ENCODE data around the gene PRR20G. TPM values are rescaled to one million over a fixed set of nuclear protein-coding genes. Genes with fewer than 3 reads are reported as not detected.

Gene PRR20G
- polyA plus RNA-seq, 3 donors = not detected

DNA sequence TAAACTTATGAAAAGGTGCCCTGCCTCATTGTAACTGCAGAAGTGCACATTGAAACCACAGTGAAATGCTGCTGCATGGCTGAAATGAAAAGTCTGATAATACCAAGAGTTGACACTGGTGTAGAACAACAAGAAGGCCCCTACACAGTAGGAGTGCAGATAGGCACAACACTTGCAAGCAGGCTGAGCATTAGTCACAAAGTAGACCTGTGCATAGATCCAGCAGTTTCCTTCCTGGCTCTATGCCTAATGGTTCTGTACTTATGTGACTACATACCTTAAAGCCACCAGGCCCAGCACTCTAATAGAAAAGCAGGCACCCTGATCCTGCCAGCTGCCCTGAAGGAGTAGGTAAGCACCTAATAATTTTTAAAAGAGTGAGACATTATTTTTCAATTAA, 53.1 kb downstream of the PRR20G start:
- H3K27me3 ChIP-seq (ENCODE audit: control insufficient read depth in 2 of 2, insufficient read depth in 2 of 2, low read length in 2 of 2) = no peaks in the 10 kb centered on the region
- H3K36me3 Mint-ChIP-seq = no peaks in the 10 kb centered on the region
- H3K27ac ChIP-seq (ENCODE audit: low read depth in 1 of 2, low read length in 2 of 2) = no peak overlapping the region
- H3K4me2 ChIP-seq (replicated peaks; ENCODE audit: extremely low read depth, low read length, poor library complexity, severe bottlenecking) = no peak overlapping the region
- H3K9ac ChIP-seq (ENCODE audit: insufficient read depth, low read length, poor library complexity, severe bottlenecking) = no peak overlapping the region
- H3K79me2 ChIP-seq (ENCODE audit: insufficient read depth, low read length) = no peaks in the 10 kb centered on the region
- H3K36me3 ChIP-seq (replicated peaks in 1 of 2; ENCODE audit: control insufficient read depth in 1 of 2, insufficient read depth in 2 of 2, low read length in 2 of 2) = no peaks in the 10 kb centered on the region
- no peak overlapping the region for H3K4me3 ChIP-seq (replicated peaks in 1 of 3; ENCODE audit: low read depth in 2 of 3, low read length in 3 of 3)
- H2AFZ ChIP-seq (ENCODE audit: insufficient read depth, low read depth, low read length, poor library complexity, severe bottlenecking) = no peak overlapping the region
- no peak overlapping the region for H3K4me3 Mint-ChIP-seq
- no peaks in the 10 kb centered on the region for H4K20me1 ChIP-seq (ENCODE audit: insufficient read depth, low read length)
- H3K9me3 ChIP-seq (replicated peaks in 1 of 2; ENCODE audit: control insufficient read depth in 1 of 2, insufficient read depth in 1 of 2, low read length in 2 of 2) = no peaks in the 10 kb centered on the region
- peaks cover 2 to 5% (median 2%) of the 10 kb centered on the region in 3 donors for H3K27me3 Mint-ChIP-seq (ENCODE audit: low read depth in 3 of 3)
- TF ChIP-seq, protein P1, sequence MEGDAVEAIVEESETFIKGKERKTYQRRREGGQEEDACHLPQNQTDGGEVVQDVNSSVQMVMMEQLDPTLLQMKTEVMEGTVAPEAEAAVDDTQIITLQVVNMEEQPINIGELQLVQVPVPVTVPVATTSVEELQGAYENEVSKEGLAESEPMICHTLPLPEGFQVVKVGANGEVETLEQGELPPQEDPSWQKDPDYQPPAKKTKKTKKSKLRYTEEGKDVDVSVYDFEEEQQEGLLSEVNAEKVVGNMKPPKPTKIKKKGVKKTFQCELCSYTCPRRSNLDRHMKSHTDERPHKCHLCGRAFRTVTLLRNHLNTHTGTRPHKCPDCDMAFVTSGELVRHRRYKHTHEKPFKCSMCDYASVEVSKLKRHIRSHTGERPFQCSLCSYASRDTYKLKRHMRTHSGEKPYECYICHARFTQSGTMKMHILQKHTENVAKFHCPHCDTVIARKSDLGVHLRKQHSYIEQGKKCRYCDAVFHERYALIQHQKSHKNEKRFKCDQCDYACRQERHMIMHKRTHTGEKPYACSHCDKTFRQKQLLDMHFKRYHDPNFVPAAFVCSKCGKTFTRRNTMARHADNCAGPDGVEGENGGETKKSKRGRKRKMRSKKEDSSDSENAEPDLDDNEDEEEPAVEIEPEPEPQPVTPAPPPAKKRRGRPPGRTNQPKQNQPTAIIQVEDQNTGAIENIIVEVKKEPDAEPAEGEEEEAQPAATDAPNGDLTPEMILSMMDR (IDR thresholded peaks at IDR 0.05) = no peak
- H3K9me3 Mint-ChIP-seq = peaks cover 1 to 10% (median 2%) of the 10 kb centered on the region in 7 donors
- no peak for DNase-seq
- intact Hi-C loops (cut with micrococcal nuclease) = no loop called here
- no peaks in the 10 kb centered on the region for H3K4me1 ChIP-seq (ENCODE audit: control insufficient read depth in 1 of 2, insufficient read depth in 2 of 2, low read length in 2 of 2)
- H3K27ac Mint-ChIP-seq = no peak overlapping the region
- H3K4me1 Mint-ChIP-seq = peaks cover 2% of the 10 kb centered on the region

Small RNA genes within 50 kb of the gene (small RNA-seq; reads per million reads assigned to genes)
- gene RNU6-1047P (ENCODE audit: insufficient read length, low read depth) = not detected

Other genes starting within 250 kb of the PRR20G start
- gene PRR23E, start 94.9 kb downstream of the PRR20G start, polyA plus RNA-seq = not detected

All from CD14-positive monocyte (primary cell).